Lung (tissue), 12 donors: ENCODE measurements around the gene PLPPR5. TPM values are rescaled to one million over a fixed set of nuclear protein-coding genes. Genes with fewer than 3 reads are reported as not detected.

Source experiments
- ATAC-seq: fragments of 200-7000 bp; cut with Tn5 transposase; one replicate; pipeline ENCODE4 v1.9.1; 2020; ENCODE audit warnings: moderate number of reproducible peaks; ENCODE audit not compliant: insufficient read depth, low FRiP score
- DNase-seq, 3 donors: peaks; one replicate each; pipeline ENCODE4 v3.0.0-alpha.2; 2013 to 2017
- H3K27ac ChIP-seq, 2 donors: one replicate each; pipeline ENCODE4 v1.5.1; 2013; ENCODE audit warnings: mild to moderate bottlenecking in 2 of 2, moderate library complexity in 2 of 2, control low read depth in 1 of 2, inconsistent platforms in 1 of 2, low read depth in 1 of 2, low read length in 1 of 2
- H3K27me3 ChIP-seq, 3 donors: one replicate each; pipeline ENCODE4 v1.5.1; 2013; ENCODE audit warnings: low read length in 2 of 3; ENCODE audit not compliant: control insufficient read depth in 3 of 3, insufficient read depth in 3 of 3
- H3K36me3 ChIP-seq, 4 donors: one replicate each; pipeline ENCODE4 v1.5.1; 2013; ENCODE audit warnings: low read length in 4 of 4, mild to moderate bottlenecking in 1 of 4, moderate library complexity in 1 of 4; ENCODE audit not compliant: control insufficient read depth in 4 of 4, insufficient read depth in 4 of 4
- H3K4me1 ChIP-seq, 5 donors: one replicate each; pipeline ENCODE4 v1.5.1; 2013; ENCODE audit warnings: low read length in 5 of 5, mild to moderate bottlenecking in 2 of 5, moderate library complexity in 1 of 5; ENCODE audit not compliant: control insufficient read depth in 5 of 5, insufficient read depth in 5 of 5
- H3K4me3 ChIP-seq: one replicate; pipeline ENCODE4 v1.5.1; 2013; ENCODE audit warnings: mild to moderate bottlenecking, control low read depth, moderate library complexity
- H3K9ac ChIP-seq, 2 donors: one replicate each; pipeline ENCODE4 v1.5.1; 2013; ENCODE audit warnings: low read length in 2 of 2, control low read depth in 1 of 2; ENCODE audit not compliant: insufficient read depth in 1 of 2
- H3K9me3 ChIP-seq, 4 donors: one replicate each; pipeline ENCODE4 v1.5.1; 2013; ENCODE audit warnings: low read length in 3 of 4, mild to moderate bottlenecking in 1 of 4, moderate library complexity in 1 of 4; ENCODE audit not compliant: control insufficient read depth in 4 of 4, insufficient read depth in 3 of 4
- WGBS, 2 donors: extraction: QIAGEN DNeasy Blood & Tissue Kit; methylation state at CpG; one replicate each; pipeline ENCODE4 v1.1.7; 2013; 5-methylcytosine and 5-hydroxymethylcytosine counted together
- polyA plus RNA-seq, 2 donors: library from polyadenylated mRNA; stranded (reverse); fragments of 200-250 nt; gene quantifications; one replicate each; pipeline ENCODE4 v1.2.1, GENCODE V29; 2013
- total RNA-seq, 2 donors: library from RNA; depleted of rRNA in 1 of 2; stranded (reverse); fragments of >200 nt in 1 of 2; gene quantifications; one replicate each; pipeline ENCODE4 v1.2.1, GENCODE V29; 2014 to 2021
- TF ChIP-seq, protein P1 (sequence below): IDR thresholded peaks from 2 replicates; pipeline ENCODE4 v1.5.1; 2012; ENCODE audit warnings: mild to moderate bottlenecking; ENCODE audit errors: control extremely low read depth, extremely low read depth
- donor health status: control.
- donor health status: control.
- donor health status: Bipolar disorder and iron deficiency.
- donor health status: healthy.
- donor health status: DM: yes; HTN: yes; CAD: no.

The PLPPR5 gene
- total and polyA plus RNA-seq, 4 donors: 0.05 to 1.4 (median 0.21) TPM; not detected in 1

GRCh38 chr1:98949166-98949565 is 55.5 kb downstream of the PLPPR5 start:
- Histone ChIP-seq H3K9ac (no peak overlapping the region), H3K36me3 (no peaks in the 10 kb centered on the region)

DNA sequence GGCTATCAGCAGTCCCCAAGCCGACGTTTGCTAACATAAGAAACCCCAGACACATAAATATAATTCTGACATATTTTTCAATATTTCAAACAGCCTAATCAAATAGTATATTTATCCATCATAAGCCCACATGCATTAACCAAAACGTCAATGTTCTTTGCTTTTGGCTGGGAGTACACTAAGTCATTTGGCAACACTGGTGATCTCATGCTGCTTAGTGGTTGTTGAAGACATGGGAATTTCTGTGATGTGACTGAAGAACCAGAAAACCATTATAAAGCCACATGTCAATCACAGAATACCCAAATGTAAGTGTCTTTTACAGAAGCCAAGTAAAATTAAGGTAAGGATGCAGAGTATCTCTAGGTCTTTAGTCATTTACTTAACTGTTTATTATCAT is 57.6 kb downstream of the PLPPR5 start:
- TF ChIP-seq, protein P1, sequence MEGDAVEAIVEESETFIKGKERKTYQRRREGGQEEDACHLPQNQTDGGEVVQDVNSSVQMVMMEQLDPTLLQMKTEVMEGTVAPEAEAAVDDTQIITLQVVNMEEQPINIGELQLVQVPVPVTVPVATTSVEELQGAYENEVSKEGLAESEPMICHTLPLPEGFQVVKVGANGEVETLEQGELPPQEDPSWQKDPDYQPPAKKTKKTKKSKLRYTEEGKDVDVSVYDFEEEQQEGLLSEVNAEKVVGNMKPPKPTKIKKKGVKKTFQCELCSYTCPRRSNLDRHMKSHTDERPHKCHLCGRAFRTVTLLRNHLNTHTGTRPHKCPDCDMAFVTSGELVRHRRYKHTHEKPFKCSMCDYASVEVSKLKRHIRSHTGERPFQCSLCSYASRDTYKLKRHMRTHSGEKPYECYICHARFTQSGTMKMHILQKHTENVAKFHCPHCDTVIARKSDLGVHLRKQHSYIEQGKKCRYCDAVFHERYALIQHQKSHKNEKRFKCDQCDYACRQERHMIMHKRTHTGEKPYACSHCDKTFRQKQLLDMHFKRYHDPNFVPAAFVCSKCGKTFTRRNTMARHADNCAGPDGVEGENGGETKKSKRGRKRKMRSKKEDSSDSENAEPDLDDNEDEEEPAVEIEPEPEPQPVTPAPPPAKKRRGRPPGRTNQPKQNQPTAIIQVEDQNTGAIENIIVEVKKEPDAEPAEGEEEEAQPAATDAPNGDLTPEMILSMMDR: no peak
- no peaks in the 10 kb centered on the region for H3K9me3 ChIP-seq
- H3K4me1 ChIP-seq: no peaks in the 10 kb centered on the region
- no peak overlapping the region for H3K9ac ChIP-seq
- no peak for ATAC-seq
- no peaks in the 10 kb centered on the region for H3K36me3 ChIP-seq
- 80 to 93% methylated on average over 3 of the region's 3 CpGs for WGBS, 2 donors
- no peak overlapping the region for H3K4me3 ChIP-seq
- H3K27ac ChIP-seq: no peak overlapping the region
- H3K27me3 ChIP-seq: peaks cover 0 to 4% (median 0%) of the 10 kb centered on the region in 3 donors
- DNase-seq: no peak

More at GRCh38 chr1:98949166-98949565, 55.5 kb downstream of the PLPPR5 start:
- TF ChIP-seq, protein P1: no peak
- peaks cover 0 to 4% (median 0%) of the 10 kb centered on the region in 3 donors for H3K27me3 ChIP-seq
- H3K9me3 ChIP-seq: no peaks in the 10 kb centered on the region
- H3K4me3 ChIP-seq: no peak overlapping the region
- DNase-seq (no peak), ATAC-seq (no peak)
- H3K27ac ChIP-seq: no peak overlapping the region
- no peaks in the 10 kb centered on the region for H3K4me1 ChIP-seq
- 62 to 71% methylated on average over 2 of the region's 2 CpGs for WGBS, 2 donors

GRCh38 chr1:98940722-98941079 is 64.0 kb downstream of the PLPPR5 start:
- H3K4me1 ChIP-seq: no peaks in the 10 kb centered on the region
- 74 to 81% methylated on average over 4 of the region's 4 CpGs for WGBS, 2 donors
- no peak overlapping the region for H3K4me3 ChIP-seq
- H3K9me3 ChIP-seq: peaks cover 0 to 2% (median 0%) of the 10 kb centered on the region in 4 donors
- no peaks in the 10 kb centered on the region for H3K36me3 ChIP-seq
- H3K27ac ChIP-seq: no peak overlapping the region
- ATAC-seq (no peak), DNase-seq (no peak)
- TF ChIP-seq, protein P1: no peak
- no peak overlapping the region for H3K9ac ChIP-seq
- no peaks in the 10 kb centered on the region for H3K27me3 ChIP-seq

- no peak for DNase-seq
- no peak for ATAC-seq
- WGBS, 2 donors: 92 to 93% methylated on average over 4 of the region's 4 CpGs
- Histone ChIP-seq H3K9me3 (peaks cover 0 to 2% (median 0%) of the 10 kb centered on the region in 4 donors), H3K36me3 (no peaks in the 10 kb centered on the region), H3K27ac (no peak overlapping the region), H3K27me3 (no peaks in the 10 kb centered on the region), H3K9ac (no peak overlapping the region), H3K4me3 (no peak overlapping the region), H3K4me1 (no peaks in the 10 kb centered on the region)
- TF ChIP-seq, protein P1: no peak
Measured at GRCh38 chr1:98940069-98940721, 64.5 kb downstream of the PLPPR5 start.
